ENCODE data around the gene NALCN. TPM values are rescaled to one million over a fixed set of nuclear protein-coding genes. Genes with fewer than 3 reads are reported as not detected.

NALCN gene
- total and polyA plus RNA-seq, 2 of the 8 experiments (the other 6 are each of a cell fraction or from before 2014, with no cell fraction given), result 0.26 to 0.54 TPM

GRCh38 chr13:101382086-101382485, 34.2 kb downstream of the NALCN start:
- no peak overlapping the region for H2BK15ac ChIP-seq (ENCODE audit: low read length)
- TF ChIP-seq, protein P1, sequence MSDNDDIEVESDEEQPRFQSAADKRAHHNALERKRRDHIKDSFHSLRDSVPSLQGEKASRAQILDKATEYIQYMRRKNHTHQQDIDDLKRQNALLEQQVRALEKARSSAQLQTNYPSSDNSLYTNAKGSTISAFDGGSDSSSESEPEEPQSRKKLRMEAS (IDR thresholded peaks at IDR 0.05), result no peak
- no peak for TF ChIP-seq SP4 (IDR thresholded peaks at IDR 0.05; ENCODE audit: low read length)
- TF ChIP-seq GTF2F1 (IDR thresholded peaks at IDR 0.05; ENCODE audit: borderline replicate concordance, low read depth, low read length), result no peak
- TF ChIP-seq KDM1A (IDR thresholded peaks at IDR 0.05; ENCODE audit: borderline replicate concordance, low read length), result no peak
- no peak for TF ChIP-seq RBBP5 (IDR thresholded peaks at IDR 0.05; ENCODE audit: borderline replicate concordance, low read depth, low read length)
- TF ChIP-seq SRF (IDR thresholded peaks at IDR 0.05; ENCODE audit: low read depth, low read length), result no peak
- TF ChIP-seq ZNF274 (IDR thresholded peaks at IDR 0.05; ENCODE audit: borderline replicate concordance, extremely low read depth, low read length), result no peak
- no peak for TF ChIP-seq POLR2AphosphoS5 (IDR thresholded peaks at IDR 0.05; ENCODE audit: low read depth, low read length)
- no peak for TF ChIP-seq TAF1 (IDR thresholded peaks at IDR 0.05; ENCODE audit: low read depth, low read length)
- TF ChIP-seq CBX5 (IDR thresholded peaks at IDR 0.05; ENCODE audit: low read depth, low read length), result no peak
- TF ChIP-seq, protein P2, sequence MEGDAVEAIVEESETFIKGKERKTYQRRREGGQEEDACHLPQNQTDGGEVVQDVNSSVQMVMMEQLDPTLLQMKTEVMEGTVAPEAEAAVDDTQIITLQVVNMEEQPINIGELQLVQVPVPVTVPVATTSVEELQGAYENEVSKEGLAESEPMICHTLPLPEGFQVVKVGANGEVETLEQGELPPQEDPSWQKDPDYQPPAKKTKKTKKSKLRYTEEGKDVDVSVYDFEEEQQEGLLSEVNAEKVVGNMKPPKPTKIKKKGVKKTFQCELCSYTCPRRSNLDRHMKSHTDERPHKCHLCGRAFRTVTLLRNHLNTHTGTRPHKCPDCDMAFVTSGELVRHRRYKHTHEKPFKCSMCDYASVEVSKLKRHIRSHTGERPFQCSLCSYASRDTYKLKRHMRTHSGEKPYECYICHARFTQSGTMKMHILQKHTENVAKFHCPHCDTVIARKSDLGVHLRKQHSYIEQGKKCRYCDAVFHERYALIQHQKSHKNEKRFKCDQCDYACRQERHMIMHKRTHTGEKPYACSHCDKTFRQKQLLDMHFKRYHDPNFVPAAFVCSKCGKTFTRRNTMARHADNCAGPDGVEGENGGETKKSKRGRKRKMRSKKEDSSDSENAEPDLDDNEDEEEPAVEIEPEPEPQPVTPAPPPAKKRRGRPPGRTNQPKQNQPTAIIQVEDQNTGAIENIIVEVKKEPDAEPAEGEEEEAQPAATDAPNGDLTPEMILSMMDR (IDR thresholded peaks at IDR 0.05; ENCODE audit: control extremely low read depth in 1 of 3, insufficient read depth in 1 of 3, low read depth in 1 of 3, low read length in 3 of 3), result no peak
- TF ChIP-seq TBP (IDR thresholded peaks at IDR 0.05; ENCODE audit: low read depth, low read length), result no peak
- TF ChIP-seq BACH1 (IDR thresholded peaks at IDR 0.05; ENCODE audit: low read length), result no peak
- POLR2A ChIA-PET (ENCODE audit: partially characterized antibody), result no interaction called here
- no peaks in the 10 kb centered on the region for H3K79me2 ChIP-seq (ENCODE audit: control insufficient read depth in 1 of 2, insufficient read depth in 2 of 2, low read length in 2 of 2)
- H4K91ac ChIP-seq (replicated peaks; ENCODE audit: insufficient read length, low read length), result no peak overlapping the region
- no peak overlapping the region for H4K8ac ChIP-seq (ENCODE audit: extremely low read depth, insufficient read depth, low read length)
- H3K36me3 ChIP-seq (ENCODE audit: control insufficient read depth in 2 of 4, insufficient read depth in 4 of 4, low read length in 3 of 4), result no peaks in the 10 kb centered on the region
- H2BK12ac ChIP-seq (ENCODE audit: low read depth, low read length), result no peak overlapping the region
- FAIRE-seq, result no peak
- H4K5ac ChIP-seq (ENCODE audit: insufficient read length, low read depth, low read length), result peak overlapping the region; percentile 72
- H3K4me3 ChIP-seq (ENCODE audit: extremely low read depth in 1 of 4, insufficient read depth in 2 of 4, low read depth in 3 of 4, low read length in 4 of 4), result no peak overlapping the region; a peak in 1 of 8 replicates
- H3K27me3 ChIP-seq (replicated peaks in 1 of 4; ENCODE audit: control insufficient read depth in 3 of 4, extremely low read depth in 1 of 4, insufficient read depth in 3 of 4, low read length in 3 of 4), result no peaks in the 10 kb centered on the region
- peak overlapping the region in 1 of 2 experiments; percentile 3; a peak in 1 of 4 replicates for H3K4me2 ChIP-seq (ENCODE audit: insufficient read depth in 1 of 2, low read depth in 2 of 2, low read length in 2 of 2)
- no peak overlapping the region for H3K14ac ChIP-seq (ENCODE audit: insufficient read length)
- no peak overlapping the region for H3K27ac ChIP-seq (ENCODE audit: low read depth, low read length)
- H3K18ac ChIP-seq (ENCODE audit: extremely low read depth, low read length), result no peak overlapping the region; the same call in 1 of the 2 replicates
- H2BK5ac ChIP-seq (ENCODE audit: low read depth, low read length), result no peak overlapping the region
- CTCF ChIA-PET (ENCODE audit: partially characterized antibody), result no interaction called here
- DNase-seq (ENCODE audit: low read depth in 1 of 2, low spot score in 2 of 2), result no peak
- no peak overlapping the region for H3K23ac ChIP-seq (ENCODE audit: insufficient read length)
- no peak overlapping the region for H2BK120ac ChIP-seq (replicated peaks; ENCODE audit: low read depth, low read length)
- 4% methylated on average over 2 of the region's 2 CpGs; no CpG with 5 or more reads in 1 of the 2 experiments for WGBS, 2 experiments (ENCODE audit: extremely low coverage in 1 of 2, insufficient coverage in 1 of 2, insufficient read length in 1 of 2, insufficient replicate concordance in 2 of 2, low coverage in 1 of 2, low lambda C conversion rate in 2 of 2, missing lambda C conversion rate in 1 of 2)
- H4K20me1 ChIP-seq (replicated peaks in 1 of 2; ENCODE audit: control insufficient read depth in 1 of 2, insufficient read depth in 2 of 2, low read length in 2 of 2), result no peaks in the 10 kb centered on the region
- H3K56ac ChIP-seq (replicated peaks; ENCODE audit: insufficient read length, low read depth, low read length), result no peak overlapping the region
- H2AFZ ChIP-seq (ENCODE audit: low read length), result no peak overlapping the region
- H2BK20ac ChIP-seq (ENCODE audit: low read length), result no peak overlapping the region
- no peaks in the 10 kb centered on the region for H3K79me1 ChIP-seq (ENCODE audit: low read depth, low read length)
- peaks cover 0 to 5% (median 0%) of the 10 kb centered on the region in 4 experiments; a peak in 1 of 7 replicates for H3K4me1 ChIP-seq (replicated peaks in 1 of 4; ENCODE audit: control insufficient read depth in 3 of 4, insufficient read depth in 4 of 4, low read length in 3 of 4)
- no peak overlapping the region for H3K9ac ChIP-seq (replicated peaks in 1 of 4; ENCODE audit: extremely low read depth in 1 of 4, low read depth in 3 of 4, low read length in 3 of 4)
- H3K9me3 ChIP-seq (ENCODE audit: insufficient read depth in 2 of 2, low read depth in 1 of 2, low read length in 1 of 2), result no peaks in the 10 kb centered on the region
- no peak overlapping the region for H3K4ac ChIP-seq (replicated peaks; ENCODE audit: insufficient read length, low read depth, low read length)
- no peaks in the 10 kb centered on the region; the same call in 1 of the 2 replicates for H3K23me2 ChIP-seq (ENCODE audit: low read depth, low read length)
- H2AK5ac ChIP-seq (ENCODE audit: low read depth, low read length), result no peak overlapping the region

All from H1 (cell line).